Fibroblast of lung (primary cell): ENCODE data around the gene FBLN2. TPM values are rescaled to one million over a fixed set of nuclear protein-coding genes. Genes with fewer than 3 reads are reported as not detected.

Experiments used
- DNase-seq, 2 donors: peaks; one replicate each; pipeline versions ENCODE4 v3.0.0 to v3.0.0-alpha.2; 2010; ENCODE audit warnings: low read depth in 2 of 2
- H2AFZ ChIP-seq: 2 replicates; pipeline ENCODE4 v1.5.1; 2012; ENCODE audit warnings: low read length, control low read depth, inconsistent platforms
- H3K27ac ChIP-seq: 2 replicates; pipeline ENCODE4 v1.5.1; 2011; ENCODE audit warnings: low read length, control low read depth; ENCODE audit not compliant: insufficient read depth
- H3K27me3 ChIP-seq: 2 replicates; pipeline ENCODE4 v1.5.1; 2011; ENCODE audit warnings: mild to moderate bottlenecking, low read length; ENCODE audit not compliant: control insufficient read depth, insufficient read depth
- H3K36me3 ChIP-seq: 2 replicates; pipeline ENCODE4 v1.5.1; 2011; ENCODE audit warnings: low read length; ENCODE audit not compliant: control insufficient read depth, insufficient read depth
- H3K4me1 ChIP-seq: 2 replicates; pipeline ENCODE4 v1.5.1; 2011; ENCODE audit warnings: low read length; ENCODE audit not compliant: control insufficient read depth, insufficient read depth; ENCODE audit errors: extremely low read depth
- H3K4me2 ChIP-seq: 2 replicates; pipeline ENCODE4 v1.5.1; 2011; ENCODE audit warnings: low read length, control low read depth; ENCODE audit not compliant: insufficient read depth; ENCODE audit errors: extremely low read depth
- H3K4me3 ChIP-seq, 4 experiments: fragments of 200-600 bp in 1 of 4; sonication (generic) in 1 of 4; replicated peaks in 1 of 4; 2 replicates each; pipeline ENCODE4 v1.5.1; 2011 to 2016; ENCODE audit warnings: low read length in 4 of 4, low read depth in 3 of 4, mild to moderate bottlenecking in 3 of 4, control low read depth in 2 of 4, inconsistent platforms in 1 of 4, mixed read lengths in 1 of 4; ENCODE audit not compliant: insufficient read depth in 1 of 4; ENCODE audit errors: control extremely low read depth in 1 of 4
- H3K79me2 ChIP-seq: 2 replicates; pipeline ENCODE4 v1.5.1; 2012; ENCODE audit warnings: mild to moderate bottlenecking, low read length, inconsistent platforms; ENCODE audit not compliant: control insufficient read depth, insufficient read depth
- H3K9ac ChIP-seq: 2 replicates; pipeline ENCODE4 v1.5.1; 2011; ENCODE audit warnings: mild to moderate bottlenecking, low read length, control low read depth; ENCODE audit not compliant: insufficient read depth
- H3K9me3 ChIP-seq: 2 replicates; pipeline ENCODE4 v1.5.1; 2012; ENCODE audit warnings: low read depth, low read length; ENCODE audit not compliant: control insufficient read depth, insufficient read depth
- H4K20me1 ChIP-seq: 2 replicates; pipeline ENCODE4 v1.5.1; 2011; ENCODE audit warnings: low read length; ENCODE audit not compliant: control insufficient read depth, insufficient read depth; ENCODE audit errors: extremely low read depth
- CTCF ChIP-seq, 2 donors: IDR thresholded peaks in 1 of 2; conservative IDR thresholded peaks in 1 of 2; 1 replicate in 1 of 2; 2 replicates in 1 of 2; pipeline ENCODE4 v1.5.1; 2011 to 2012; ENCODE audit warnings: low read length in 2 of 2, control low read depth in 1 of 2, inconsistent platforms in 1 of 2, low read depth in 1 of 2, mild to moderate bottlenecking in 1 of 2
- EZH2 ChIP-seq: IDR thresholded peaks from 2 replicates; pipeline ENCODE4 v1.5.1; 2012; ENCODE audit warnings: low read length, control low read depth, mild to moderate bottlenecking; ENCODE audit errors: missing control alignments
- polyA plus RNA-seq, 2 donors: library from polyadenylated mRNA; depleted of rRNA in 1 of 2; stranded (reverse) in 1 of 2; unstranded in 1 of 2; fragments of >200 nt; gene quantifications; 2 replicates each; pipeline ENCODE4 v1.2.1, GENCODE V29; 2011 to 2012; ENCODE audit warnings: missing spikeins in 1 of 2
- total RNA-seq: library from RNA; depleted of rRNA; stranded (reverse); fragments of >200 nt; gene quantifications from 2 replicates; pipeline ENCODE4 v1.2.1, GENCODE V29; 2014

Gene FBLN2
- total and polyA plus RNA-seq, 2 donors (not counting 1 experiment from before 2014, with no cell fraction given): 25.4 to 138 TPM

- TF ChIP-seq EZH2: no peak
- TF ChIP-seq CTCF (conservative IDR thresholded peaks at IDR 0.05 in 1 of 2, IDR thresholded peaks at IDR 0.05 in 1 of 2; ENCODE audit: low read depth in 1 of 2, low read length in 2 of 2): no peak
- H3K4me2 ChIP-seq: no peak overlapping the region
- H3K79me2 ChIP-seq: no peaks in the 10 kb centered on the region
- no peak overlapping the region for H2AFZ ChIP-seq
- H3K4me3 ChIP-seq: no peak overlapping the region
- H4K20me1 ChIP-seq: no peaks in the 10 kb centered on the region
- no peak for DNase-seq
- H3K9ac ChIP-seq: no peak overlapping the region
- H3K4me1 ChIP-seq: no peaks in the 10 kb centered on the region
- H3K27me3 ChIP-seq: no peaks in the 10 kb centered on the region
- no peaks in the 10 kb centered on the region for H3K36me3 ChIP-seq
- no peaks in the 10 kb centered on the region for H3K9me3 ChIP-seq
- H3K27ac ChIP-seq: no peak overlapping the region
Observed at GRCh38 chr3:13597661-13598060, 48.7 kb downstream of the FBLN2 start.

- no peak for DNase-seq
- no peak for TF ChIP-seq EZH2
- TF ChIP-seq CTCF (conservative IDR thresholded peaks at IDR 0.05 in 1 of 2, IDR thresholded peaks at IDR 0.05 in 1 of 2; ENCODE audit: low read depth in 1 of 2, low read length in 2 of 2): no peak
- Histone ChIP-seq H3K36me3 (no peaks in the 10 kb centered on the region), H3K9ac (no peak overlapping the region), H3K9me3 (no peaks in the 10 kb centered on the region), H2AFZ (no peak overlapping the region), H4K20me1 (no peaks in the 10 kb centered on the region), H3K4me3 (no peak overlapping the region), H3K27me3 (no peaks in the 10 kb centered on the region), H3K4me1 (no peaks in the 10 kb centered on the region), H3K79me2 (no peaks in the 10 kb centered on the region), H3K27ac (no peak overlapping the region), H3K4me2 (no peak overlapping the region)
Observed at GRCh38 chr3:13598201-13598600, 49.3 kb downstream of the FBLN2 start.

GRCh38 chr3:13598926-13599886 is 50.3 kb downstream of the FBLN2 start:
- Histone ChIP-seq H3K27me3 (no peaks in the 10 kb centered on the region), H2AFZ (no peak overlapping the region), H3K36me3 (no peaks in the 10 kb centered on the region), H3K4me2 (no peak overlapping the region), H4K20me1 (no peaks in the 10 kb centered on the region), H3K27ac (no peak overlapping the region), H3K9ac (no peak overlapping the region), H3K4me1 (no peaks in the 10 kb centered on the region), H3K9me3 (no peaks in the 10 kb centered on the region), H3K79me2 (no peaks in the 10 kb centered on the region), H3K4me3 (no peak overlapping the region)
- TF ChIP-seq EZH2 (no peak), CTCF (conservative IDR thresholded peaks at IDR 0.05 in 1 of 2, IDR thresholded peaks at IDR 0.05 in 1 of 2; ENCODE audit: low read depth in 1 of 2, low read length in 2 of 2) (no peak)
- peak; percentile 28 to 29 for DNase-seq
